ENCODE data around the gene AKAP13. TPM values are rescaled to one million over a fixed set of nuclear protein-coding genes. Genes with fewer than 3 reads are reported as not detected.
"Not testable (repeated sequence)": the region's sequence is repeated elsewhere in the genome, so short reads cannot be mapped to it uniquely, and the experiment has no call there.

Gene AKAP13
- total RNA-seq, 2 experiments from 2014 or later: 104 to 106 TPM

- CTCF ChIA-PET: no interaction called here
- POLR2A ChIA-PET: no interaction called here
Observed at GRCh38 chr15:85633859-85634258, 253.5 kb downstream of the AKAP13 start.

DNA sequence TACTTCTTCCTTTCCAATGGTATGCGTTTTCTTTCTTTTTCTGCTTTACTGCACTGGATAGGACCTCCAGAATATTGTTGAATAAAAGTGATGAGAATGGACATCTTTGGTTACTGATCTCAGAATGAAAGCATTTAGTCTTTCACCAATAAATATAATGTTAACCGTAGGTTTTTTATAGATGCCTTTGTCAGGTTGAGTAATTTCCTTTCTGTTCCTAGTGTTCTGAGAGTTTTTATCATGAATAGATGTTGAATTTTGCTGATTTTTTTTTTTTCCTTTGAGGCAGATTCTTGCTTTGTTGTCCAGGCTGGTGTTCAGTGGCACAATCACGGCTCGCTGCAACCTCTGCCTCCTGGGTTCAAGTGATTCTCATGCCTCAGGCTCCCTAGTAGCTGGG, 255.9 kb downstream of the AKAP13 start:
- POLR2A ChIA-PET: no interaction called here
- CTCF ChIA-PET: no interaction called here

DNA sequence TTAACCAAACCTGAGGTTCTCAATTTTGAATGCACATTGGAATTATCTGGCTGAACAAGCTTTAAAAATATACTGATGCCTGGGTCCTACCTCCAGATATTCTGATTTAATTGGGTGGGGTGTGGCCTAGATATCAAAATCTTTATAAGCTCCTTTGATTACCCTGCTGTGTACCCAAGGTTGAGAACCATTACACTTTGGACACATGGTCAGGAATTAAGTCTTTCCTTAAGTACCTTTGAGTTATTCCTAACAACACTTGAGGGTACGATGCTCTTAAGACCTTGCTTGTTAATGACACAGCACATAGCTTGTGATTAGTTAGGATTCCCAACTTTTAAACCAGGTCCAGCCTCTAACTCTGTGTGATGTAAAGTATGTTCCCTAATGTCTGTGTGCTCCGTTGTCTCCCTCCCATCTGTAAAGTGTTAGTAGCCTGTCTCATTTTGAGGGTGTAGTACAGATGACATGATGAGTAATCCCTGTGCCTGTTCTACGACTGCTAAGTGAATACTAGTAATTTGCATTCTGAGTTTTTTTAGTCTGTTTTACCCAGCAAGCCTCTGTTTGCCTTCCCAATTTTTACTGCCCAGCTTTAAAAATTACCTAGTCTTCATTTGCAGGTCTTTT, 259.5 kb downstream of the AKAP13 start:
- POLR2A ChIA-PET: no interaction called here
- CTCF ChIA-PET: no interaction called here

GRCh38 chr15:85642065-85642692, 261.8 kb downstream of the AKAP13 start:
- CTCF ChIA-PET: interaction anchor here (0.7 kb wide), 1 partner anchor 268 kb away, joined by 4 read pairs; no protein-coding TSS in a partner anchor

DNA sequence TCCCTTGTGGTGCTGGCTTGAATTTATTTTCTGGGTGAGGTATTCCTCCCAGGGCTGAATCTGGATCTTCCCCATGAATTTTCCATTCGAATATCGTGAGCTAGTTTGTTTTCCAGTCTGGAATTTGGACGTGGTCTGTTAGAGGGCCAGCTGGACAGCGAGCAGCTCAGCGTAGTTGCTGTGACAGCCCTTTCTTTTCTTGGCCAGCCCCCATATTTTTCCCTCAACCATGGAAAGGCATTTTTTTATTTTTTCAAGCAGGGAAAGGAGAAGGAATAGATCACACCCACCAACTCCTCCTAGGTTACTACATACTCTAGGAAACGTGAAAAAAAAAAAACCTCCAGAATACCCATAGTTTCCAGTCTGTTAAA, 262.3 kb downstream of the AKAP13 start:
- POLR2A ChIA-PET: interaction anchor here (0.7 to 1.1 kb wide), 2 partner anchors 49 to 112 kb away, joined by 4 to 5 read pairs; no protein-coding TSS in a partner anchor
- CTCF ChIA-PET: interaction anchor here (0.7 kb wide), 1 partner anchor 268 kb away, joined by 4 read pairs; no protein-coding TSS in a partner anchor

More at GRCh38 chr15:85642065-85642692, 261.8 kb downstream of the AKAP13 start:
- POLR2A ChIA-PET: interaction anchor here (0.7 to 1.1 kb wide), 2 partner anchors 50 to 112 kb away, joined by 4 to 5 read pairs; no protein-coding TSS in a partner anchor

DNA sequence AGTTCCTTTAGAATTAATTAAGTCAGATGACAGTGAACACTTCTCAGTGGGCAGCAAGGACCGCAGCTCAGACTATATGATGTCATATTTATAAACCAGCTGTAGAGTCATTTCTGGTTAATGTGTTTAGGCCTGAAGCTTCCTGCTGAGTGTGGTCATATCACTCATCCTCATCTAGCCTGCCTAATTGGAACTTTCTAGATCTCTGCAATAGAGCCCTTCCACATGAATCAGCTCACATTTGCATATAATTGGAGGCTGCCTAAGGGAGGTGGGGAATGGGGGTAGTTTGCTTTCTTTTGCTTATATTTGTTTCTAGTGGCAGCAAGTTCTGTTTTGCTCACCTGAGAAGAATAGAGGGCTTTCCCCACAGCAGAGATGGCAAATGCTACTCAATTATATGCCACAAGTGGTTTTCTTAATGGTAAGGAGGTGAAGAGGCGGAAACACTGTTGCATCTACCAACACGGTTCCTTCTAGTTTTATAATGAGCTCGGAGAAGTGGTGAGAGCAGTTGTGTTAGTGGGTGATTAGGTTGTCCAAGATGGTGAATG, 266.2 kb downstream of the AKAP13 start:
- CTCF ChIA-PET: interaction anchor here (0.7 to 1.9 kb wide), 8 partner anchors 21 to 316 kb away, joined by 3 to 6 read pairs (median 4); no protein-coding TSS in a partner anchor

GRCh38 chr15:85649372-85649771, 269.0 kb downstream of the AKAP13 start:
- CTCF ChIA-PET: interaction anchor here (0.6 to 1.2 kb wide), 2 partner anchors 80 to 306 kb away, joined by 3 to 4 read pairs; no protein-coding TSS in a partner anchor

More for the DNA sequence above, 266.2 kb downstream of the AKAP13 start:
- POLR2A ChIA-PET: interaction anchor here (0.8 to 5.9 kb wide), 8 partner anchors 17 to 105 kb away, joined by 3 to 47 read pairs (median 6); no protein-coding TSS in a partner anchor

DNA sequence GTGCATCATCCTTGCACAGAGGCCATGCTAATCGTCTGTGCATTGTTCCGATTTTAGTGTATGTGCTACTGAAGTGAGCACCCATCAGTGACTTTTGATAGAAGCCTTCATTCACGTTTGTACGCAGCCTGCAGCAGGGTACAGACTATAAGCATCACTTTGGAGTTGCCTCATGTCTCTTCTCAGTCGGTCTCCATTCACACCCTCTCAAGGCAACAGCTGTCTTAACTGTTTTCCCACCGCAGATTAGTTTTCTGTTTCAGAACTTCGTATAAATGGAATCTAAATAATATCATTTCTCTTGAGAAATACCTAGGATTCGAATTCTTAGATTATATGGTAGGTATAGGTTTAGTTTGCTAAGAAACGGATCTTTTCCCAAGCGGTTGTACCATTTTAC, 271.1 kb downstream of the AKAP13 start:
- ChIA-PET CTCF (no interaction called here), POLR2A (no interaction called here)

More at GRCh38 chr15:85649372-85649771, 269.0 kb downstream of the AKAP13 start:
- POLR2A ChIA-PET: interaction anchor here (0.6 to 5.9 kb wide), 4 partner anchors 18 to 221 kb away, joined by 3 to 47 read pairs (median 6); no protein-coding TSS in a partner anchor

- ChIA-PET CTCF (no interaction called here), POLR2A (no interaction called here)
Observed at GRCh38 chr15:85652457-85652856, 272.1 kb downstream of the AKAP13 start.

- CTCF ChIA-PET: interaction anchor here (0.6 to 1.3 kb wide), 2 partner anchors 10 to 257 kb away, joined by 3 read pairs; no protein-coding TSS in a partner anchor
Observed at GRCh38 chr15:85657132-85657531, 276.7 kb downstream of the AKAP13 start.

DNA sequence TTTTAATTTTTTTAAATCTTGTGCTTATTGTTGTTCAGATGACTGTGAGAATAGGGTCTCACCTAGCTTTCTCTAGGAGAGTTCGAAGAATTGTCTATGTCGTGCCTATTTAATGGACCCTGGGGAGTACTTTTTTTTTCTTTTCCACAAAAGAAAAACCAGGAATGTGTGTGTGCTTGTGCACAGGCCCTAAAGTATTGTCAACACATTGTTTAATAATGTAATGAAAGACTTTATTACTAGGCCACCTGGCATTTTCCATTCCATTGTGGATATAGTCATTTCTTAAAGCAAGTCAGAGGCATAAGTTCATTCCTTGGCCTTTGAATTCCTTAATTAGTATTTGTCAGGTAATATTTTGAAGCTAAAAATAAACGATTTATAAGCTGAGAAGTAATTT, 278.4 kb downstream of the AKAP13 start:
- CTCF ChIA-PET: interaction anchor here (1.2 kb wide), 1 partner anchor 115 kb away, joined by 3 read pairs; no protein-coding TSS in a partner anchor
- POLR2A ChIA-PET: no interaction called here

More at GRCh38 chr15:85657132-85657531, 276.7 kb downstream of the AKAP13 start:
- POLR2A ChIA-PET: interaction anchor here (0.6 kb wide), 1 partner anchor 345 kb away, joined by 4 read pairs; no protein-coding TSS in a partner anchor

- CTCF ChIA-PET: no interaction called here
- POLR2A ChIA-PET: no interaction called here
Observed at GRCh38 chr15:85661859-85662258, 281.5 kb downstream of the AKAP13 start.

- CTCF ChIA-PET, POLR2A ChIA-PET: not testable (repeated sequence)
Observed at GRCh38 chr15:85665677-85666076, 285.3 kb downstream of the AKAP13 start.

DNA sequence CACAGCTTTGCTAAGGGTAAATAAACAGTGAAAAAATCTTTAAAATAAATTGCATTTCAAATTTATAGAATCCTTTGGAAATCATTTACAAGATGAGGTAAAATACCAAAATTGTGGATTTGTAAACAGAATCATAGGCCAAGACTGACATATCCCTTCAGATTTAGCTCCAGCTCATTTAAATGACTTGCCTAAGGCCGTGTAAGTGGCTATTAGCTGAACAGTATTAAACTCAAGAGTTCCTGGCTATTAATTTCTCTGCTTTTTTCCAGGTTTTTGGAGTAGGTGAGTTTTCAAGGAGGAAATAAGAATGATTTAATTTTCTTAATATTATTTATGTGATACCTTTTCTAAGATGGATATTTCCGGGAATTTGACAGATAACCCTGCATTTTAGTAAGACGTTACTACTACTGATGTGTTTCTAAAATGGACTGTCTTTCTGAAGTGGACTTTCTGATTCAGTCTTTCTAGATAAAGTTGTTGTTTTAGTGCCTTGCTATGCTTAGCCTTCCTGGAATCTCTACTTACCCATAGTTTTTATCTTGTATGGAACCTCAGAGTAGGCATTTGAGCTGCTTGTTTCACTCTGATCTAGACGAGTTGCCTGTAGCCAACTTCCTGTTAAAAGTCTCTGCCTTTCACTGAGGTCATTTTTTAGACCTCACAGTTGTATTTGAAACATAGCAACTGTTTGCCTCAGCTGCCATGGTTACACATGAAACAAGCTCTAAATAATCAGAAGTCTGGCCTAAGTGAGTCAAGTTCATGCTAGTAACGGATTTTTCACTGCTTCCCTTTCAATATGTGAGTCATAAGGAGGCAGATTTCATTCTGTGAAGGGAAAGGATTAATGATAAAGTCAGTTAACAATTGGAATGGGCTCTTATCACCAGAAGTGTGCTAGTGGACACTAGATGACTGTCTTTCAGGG, 287.4 kb downstream of the AKAP13 start:
- ChIA-PET CTCF (interaction anchor here (0.6 to 1.6 kb wide), 11 partner anchors 10 to 207 kb away, joined by 3 to 7 read pairs (median 4); no protein-coding TSS in a partner anchor), POLR2A (interaction anchor here (0.7 to 1.8 kb wide), 10 partner anchors 18 to 287 kb away, joined by 3 to 6 read pairs (median 4); partner anchors contain the start of gene AKAP13)

DNA sequence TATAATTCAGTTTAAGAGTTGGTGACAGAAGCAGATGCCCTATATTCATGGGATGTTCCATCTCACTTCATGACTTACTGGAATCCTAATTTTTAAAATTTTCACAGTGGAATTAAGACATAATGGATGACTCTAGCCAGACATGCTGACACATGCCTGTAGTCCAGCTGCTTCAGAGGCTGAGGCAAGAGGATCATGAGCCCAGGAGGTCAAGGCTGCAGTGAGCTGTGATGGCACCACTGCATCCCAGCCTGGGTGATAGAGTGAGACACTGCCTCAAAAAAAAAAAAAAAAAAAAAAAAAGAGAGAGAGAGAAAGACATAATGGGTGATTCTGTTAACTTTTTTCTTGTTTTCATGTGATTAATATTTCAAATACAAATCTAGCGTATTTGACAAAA, 290.8 kb downstream of the AKAP13 start:
- POLR2A ChIA-PET: no interaction called here

GRCh38 chr15:85672332-85673084, 292.1 kb downstream of the AKAP13 start:
- POLR2A ChIA-PET: interaction anchor here (0.6 kb wide), 1 partner anchor 29 kb away, joined by 8 read pairs; no protein-coding TSS in a partner anchor
- CTCF ChIA-PET: interaction anchor here (1.2 kb wide), 1 partner anchor 376 kb away, joined by 3 read pairs; no protein-coding TSS in a partner anchor

More for the DNA sequence above, 290.8 kb downstream of the AKAP13 start:
- CTCF ChIA-PET: no interaction called here

- POLR2A ChIA-PET: interaction anchor here (0.6 kb wide), 1 partner anchor 28 kb away, joined by 8 read pairs; no protein-coding TSS in a partner anchor
- CTCF ChIA-PET: no interaction called here
Observed at GRCh38 chr15:85673326-85673725, 292.9 kb downstream of the AKAP13 start.

Measured in activated CD8-positive, alpha-beta memory T cell treated with anti-CD3 and anti-CD28 coated beads for 36 hours (primary cell).